K562 (cell line): ENCODE measurements around the gene PSMD11. TPM values are rescaled to one million over a fixed set of nuclear protein-coding genes. Genes with fewer than 3 reads are reported as not detected.

Experiments
- ATF6 ChIP-seq: sonication (generic); formaldehyde crosslinking; IDR thresholded peaks from 2 replicates; pipeline ENCODE4 v1.4.0; 2020; ENCODE audit warnings: mild to moderate bottlenecking, missing genetic modification reagents
- BRF2 ChIP-seq: IDR thresholded peaks from 3 replicates; pipeline ENCODE4 v1.6.1; 2011; ENCODE audit warnings: borderline replicate concordance, mild to moderate bottlenecking; ENCODE audit not compliant: insufficient read length, insufficient read depth
- C11orf30 ChIP-seq: fragments of 450-650 bp; IDR thresholded peaks from 2 replicates; pipeline ENCODE4 v1.6.1; 2016; ENCODE audit warnings: low read depth, mild to moderate bottlenecking
- CTCFL ChIP-seq: IDR thresholded peaks from 2 replicates; pipeline ENCODE4 v1.6.1; 2011; ENCODE audit warnings: borderline replicate concordance, low read depth, mild to moderate bottlenecking, moderate library complexity, low read length; ENCODE audit not compliant: insufficient read depth, poor library complexity, severe bottlenecking
- E2F1 ChIP-seq: sonication (generic); formaldehyde crosslinking; IDR thresholded peaks from 2 replicates; pipeline ENCODE4 v1.8.1; 2023; ENCODE audit warnings: mild to moderate bottlenecking, missing genetic modification reagents, moderate library complexity
- EWSR1 ChIP-seq: fragments of 450-650 bp; IDR thresholded peaks from 2 replicates; pipeline ENCODE4 v1.6.1; 2018; ENCODE audit warnings: borderline replicate concordance, mild to moderate bottlenecking, low read depth, moderate library complexity; ENCODE audit not compliant: partially characterized antibody
- FOS ChIP-seq: IDR thresholded peaks from 3 replicates; pipeline ENCODE4 v1.6.1; 2011; ENCODE audit not compliant: insufficient read length; ENCODE audit errors: extremely low read depth
- LCOR ChIP-seq: sonication (generic); formaldehyde crosslinking; IDR thresholded peaks from 2 replicates; pipeline ENCODE4 v1.8.0; 2022; ENCODE audit warnings: mild to moderate bottlenecking, missing genetic modification reagents
- MAFG ChIP-seq: fragments of 450-650 bp; conservative IDR thresholded peaks from 2 replicates; pipeline ENCODE4 v1.6.1; 2016; ENCODE audit warnings: missing genetic modification characterization, missing compliant biosample characterization
- NBN ChIP-seq: fragments of 450-650 bp; IDR thresholded peaks from 2 replicates; pipeline ENCODE4 v1.6.1; 2016; ENCODE audit warnings: low read depth, mild to moderate bottlenecking
- RNF2 ChIP-seq: sonication (generic); IDR thresholded peaks from 2 replicates; pipeline ENCODE4 v1.6.1; 2016
- TAF1 ChIP-seq: IDR thresholded peaks from 2 replicates; pipeline ENCODE4 v1.6.1; 2011; ENCODE audit warnings: mild to moderate bottlenecking, low read length, moderate library complexity; ENCODE audit not compliant: insufficient read depth, control insufficient read depth, severe bottlenecking; ENCODE audit errors: extremely low read depth
- U2AF1 ChIP-seq: fragments of 200-400 bp; formaldehyde crosslinking; optimal IDR thresholded peaks from 2 replicates; pipeline ENCODE3; 2017; ENCODE audit warnings: mild to moderate bottlenecking, low read depth, low read length, moderate library complexity
- XRCC4 ChIP-seq: IDR thresholded peaks from one replicate; pipeline ENCODE4 v1.6.1; 2011; ENCODE audit not compliant: insufficient read depth, insufficient read length; ENCODE audit errors: extremely low read depth
- ZEB2 ChIP-seq: fragments of 450-650 bp; IDR thresholded peaks from 2 replicates; pipeline ENCODE4 v1.6.1; 2016
- ZKSCAN8 ChIP-seq: fragments of 200-800 bp; sonication (Bioruptor generic); IDR thresholded peaks from 2 replicates; pipeline ENCODE4 v1.6.1; 2016; ENCODE audit warnings: missing genetic modification characterization, missing compliant biosample characterization
- ZNF146 ChIP-seq: IDR thresholded peaks from one replicate; pipeline ENCODE4 v1.6.1; 2018; ENCODE audit warnings: missing compliant biosample characterization; ENCODE audit not compliant: unreplicated experiment
- ZNF696 ChIP-seq: fragments of 250-450 bp; sonication (Bioruptor Pico); conservative IDR thresholded peaks from 2 replicates; pipeline ENCODE4 v1.4.0; 2020; ENCODE audit warnings: mild to moderate bottlenecking, moderate library complexity
- ZNF830 ChIP-seq: fragments of 250-450 bp; sonication (Bioruptor Pico); IDR thresholded peaks from 2 replicates; pipeline ENCODE4 v1.5.0; 2021; ENCODE audit warnings: mild to moderate bottlenecking
- polyA plus RNA-seq, 8 experiments: library from polyadenylated mRNA; depleted of rRNA in 4 of 8; stranded (reverse) in 5 of 8; unstranded in 3 of 8; fragments of >200 nt; fragmentation: Nextera tagmentation in 2 of 8; fragmentation: Illumina TruSeq in 1 of 8; extraction: Ambion mirVana in 2 of 8; extraction: Trizol in 1 of 8; gene quantifications; 2 replicates each; pipeline versions ENCODE4 v1.2.1 to v1.2.3, GENCODE V29; 2011 to 2014; ENCODE audit warnings: inconsistent platforms in 1 of 8, missing spikeins in 1 of 8
- total RNA-seq, 7 experiments: library from RNA; depleted of rRNA in 6 of 7; stranded (reverse); fragments of >200 nt in 6 of 7; fragmentation: Illumina TruSeq in 2 of 7; extraction: Trizol in 2 of 7; gene quantifications; 2 replicates each; pipeline versions ENCODE4 v1.2.1 to v1.2.3, GENCODE V29; 2011 to 2021; ENCODE audit warnings: low replicate concordance in 1 of 7

Gene PSMD11
- total and polyA plus RNA-seq, 9 of the 15 experiments (the other 6 are each of a cell fraction or from before 2014, with no cell fraction given), result 104 to 378 (median 158) TPM

GRCh38 chr17:32444301-32445073, at the start of gene PSMD11 (continued):
- TF ChIP-seq ZNF830 (CRISPR knock-in tag), result no peak
- peak; percentile 41; the same call in 1 of the 2 replicates for TF ChIP-seq NBN
- TF ChIP-seq LCOR (CRISPR knock-in tag), result 0 out of 2 replicates have a peak, but pooled peaks have one; percentile 12
- no peak for TF ChIP-seq ATF6 (CRISPR knock-in tag)
- peak; percentile 85 for TF ChIP-seq ZEB2
- peak; percentile 44; the same call in 1 of the 2 replicates for TF ChIP-seq RNF2
- peak; percentile 89 for TF ChIP-seq TAF1
- peak; percentile 85 for TF ChIP-seq U2AF1
- TF ChIP-seq ZNF146 (CRISPR knock-in tag), result no peak
- TF ChIP-seq BRF2, result no peak
- TF ChIP-seq XRCC4, result no peak
- TF ChIP-seq EWSR1, result no peak
- TF ChIP-seq MAFG (tag), result peak; percentile 78
- TF ChIP-seq ZNF696 (CRISPR knock-in tag), result no peak
- TF ChIP-seq E2F1 (CRISPR knock-in tag), result peak; percentile 37; the same call in 1 of the 2 replicates
- TF ChIP-seq C11orf30, result peak; percentile 95
- no peak for TF ChIP-seq ZKSCAN8
- no peak for TF ChIP-seq FOS
- TF ChIP-seq CTCFL, result peak; percentile 56
